HEK293 (cell line): ENCODE results near the gene ARNT2.

ENCODE experiments used
- HOXD13 ChIP-seq: sonication (generic); formaldehyde crosslinking; IDR thresholded peaks from 2 replicates; pipeline ENCODE4 v1.8.0; 2022; ENCODE audit warnings: missing genetic modification reagents, borderline replicate concordance
- MEIS1 ChIP-seq: sonication (generic); formaldehyde crosslinking; IDR thresholded peaks from 2 replicates; pipeline ENCODE4 v1.8.1; 2022; ENCODE audit warnings: missing genetic modification reagents, mild to moderate bottlenecking, borderline replicate concordance
- ZBTB8A ChIP-seq: fragments of 450-650 bp; formaldehyde crosslinking; IDR thresholded peaks from 2 replicates; pipeline ENCODE4 v1.5.1; 2016; ENCODE audit warnings: missing biosample characterization, missing genetic modification characterization
- ZNF629 ChIP-seq: fragments of 450-650 bp; formaldehyde crosslinking; IDR thresholded peaks from 2 replicates; pipeline ENCODE4 v1.5.1; 2017; ENCODE audit warnings: missing biosample characterization, missing genetic modification characterization
- ZNF792 ChIP-seq: fragments of 450-650 bp; formaldehyde crosslinking; IDR thresholded peaks from 2 replicates; pipeline ENCODE4 v1.5.1; 2016; ENCODE audit warnings: missing biosample characterization, missing genetic modification characterization
- ZNF830 ChIP-seq: fragments of 450-650 bp; IDR thresholded peaks from 2 replicates; pipeline ENCODE4 v1.5.0; 2018; ENCODE audit warnings: missing biosample characterization, missing genetic modification characterization, low read depth, mild to moderate bottlenecking, moderate library complexity
- TF ChIP-seq, protein P1 (sequence below): fragments of 450-650 bp; formaldehyde crosslinking; IDR thresholded peaks from 2 replicates; pipeline ENCODE4 v1.5.1; 2016; ENCODE audit warnings: missing biosample characterization, missing genetic modification characterization
- TF ChIP-seq, protein P2 (sequence below): IDR thresholded peaks from 2 replicates; pipeline ENCODE4 v1.6.1; 2011; ENCODE audit warnings: mild to moderate bottlenecking, low read depth, low read length, borderline replicate concordance

DNA sequence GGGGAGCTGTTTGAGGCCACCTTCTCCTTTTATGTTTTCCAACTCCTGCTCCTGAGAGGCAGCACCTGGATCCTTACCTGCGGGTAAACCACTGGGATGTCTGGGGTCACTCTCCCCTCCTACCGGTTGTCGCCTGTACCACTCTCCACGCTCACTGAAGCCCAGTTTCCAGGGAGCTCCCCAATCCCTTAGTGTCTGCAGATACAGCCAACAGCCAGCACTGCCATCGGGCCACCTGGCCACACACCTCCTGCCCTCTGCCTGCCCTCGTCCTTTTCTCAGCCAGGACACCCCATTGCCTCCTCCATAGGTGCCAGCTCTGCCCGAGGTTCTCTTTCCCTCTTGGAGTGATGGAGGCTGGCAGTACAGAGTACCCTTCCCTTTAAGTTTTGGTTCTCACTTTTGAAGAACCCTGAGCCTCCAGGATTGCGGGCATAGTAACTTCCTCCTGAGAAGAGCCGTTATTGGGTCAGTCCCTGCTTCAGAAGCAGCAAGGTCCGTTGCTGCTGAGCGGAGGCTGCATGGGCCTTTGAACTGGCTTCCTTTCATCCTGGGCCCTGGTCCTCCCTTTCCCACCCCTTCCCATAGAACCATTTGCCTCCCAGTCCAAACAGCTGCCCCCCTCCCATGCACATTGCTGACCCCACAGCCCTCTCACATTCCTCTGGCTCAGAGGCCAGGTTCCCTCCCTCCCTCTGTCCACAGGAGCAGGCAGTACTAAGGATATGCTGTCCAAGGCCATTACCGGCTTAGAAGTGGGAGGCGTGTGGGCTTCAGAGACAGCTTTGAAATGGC lies 30.9 kb downstream of the ARNT2 start:
- TF ChIP-seq, protein P1, sequence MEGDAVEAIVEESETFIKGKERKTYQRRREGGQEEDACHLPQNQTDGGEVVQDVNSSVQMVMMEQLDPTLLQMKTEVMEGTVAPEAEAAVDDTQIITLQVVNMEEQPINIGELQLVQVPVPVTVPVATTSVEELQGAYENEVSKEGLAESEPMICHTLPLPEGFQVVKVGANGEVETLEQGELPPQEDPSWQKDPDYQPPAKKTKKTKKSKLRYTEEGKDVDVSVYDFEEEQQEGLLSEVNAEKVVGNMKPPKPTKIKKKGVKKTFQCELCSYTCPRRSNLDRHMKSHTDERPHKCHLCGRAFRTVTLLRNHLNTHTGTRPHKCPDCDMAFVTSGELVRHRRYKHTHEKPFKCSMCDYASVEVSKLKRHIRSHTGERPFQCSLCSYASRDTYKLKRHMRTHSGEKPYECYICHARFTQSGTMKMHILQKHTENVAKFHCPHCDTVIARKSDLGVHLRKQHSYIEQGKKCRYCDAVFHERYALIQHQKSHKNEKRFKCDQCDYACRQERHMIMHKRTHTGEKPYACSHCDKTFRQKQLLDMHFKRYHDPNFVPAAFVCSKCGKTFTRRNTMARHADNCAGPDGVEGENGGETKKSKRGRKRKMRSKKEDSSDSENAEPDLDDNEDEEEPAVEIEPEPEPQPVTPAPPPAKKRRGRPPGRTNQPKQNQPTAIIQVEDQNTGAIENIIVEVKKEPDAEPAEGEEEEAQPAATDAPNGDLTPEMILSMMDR (tag by site-specific recombination): no peak
- TF ChIP-seq ZNF792 (tag by site-specific recombination): no peak
- no peak for TF ChIP-seq ZBTB8A (tag by site-specific recombination)
- TF ChIP-seq, protein P2, sequence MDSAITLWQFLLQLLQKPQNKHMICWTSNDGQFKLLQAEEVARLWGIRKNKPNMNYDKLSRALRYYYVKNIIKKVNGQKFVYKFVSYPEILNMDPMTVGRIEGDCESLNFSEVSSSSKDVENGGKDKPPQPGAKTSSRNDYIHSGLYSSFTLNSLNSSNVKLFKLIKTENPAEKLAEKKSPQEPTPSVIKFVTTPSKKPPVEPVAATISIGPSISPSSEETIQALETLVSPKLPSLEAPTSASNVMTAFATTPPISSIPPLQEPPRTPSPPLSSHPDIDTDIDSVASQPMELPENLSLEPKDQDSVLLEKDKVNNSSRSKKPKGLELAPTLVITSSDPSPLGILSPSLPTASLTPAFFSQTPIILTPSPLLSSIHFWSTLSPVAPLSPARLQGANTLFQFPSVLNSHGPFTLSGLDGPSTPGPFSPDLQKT: no peak
- TF ChIP-seq ZNF629 (tag by site-specific recombination): no peak
- no peak for TF ChIP-seq HOXD13 (CRISPR knock-in tag)
- TF ChIP-seq ZNF830: no peak
- TF ChIP-seq MEIS1: no peak
